Left lung (tissue), 10 donors: ENCODE data around the gene DUS1L. TPM values are rescaled to one million over a fixed set of nuclear protein-coding genes. Genes with fewer than 3 reads are reported as not detected.

Experiments used
- ATAC-seq: fragments of 200-7000 bp; cut with Tn5 transposase; one replicate; pipeline ENCODE4 v1.9.1; 2020; ENCODE audit warnings: moderate library complexity
- DNase-seq, 4 donors: peaks; one replicate each; pipeline ENCODE4 v3.0.0-alpha.2; 2013 to 2020
- H3K27ac ChIP-seq, 2 donors: fragments of 200-600 bp; sonication (generic) in 1 of 2; one replicate each; pipeline versions ENCODE4 v1.5.0 to v1.8.0; 2020 to 2021
- H3K27me3 ChIP-seq, 2 donors: fragments of 200-600 bp; sonication (generic) in 1 of 2; one replicate each; pipeline versions ENCODE4 v1.5.0 to v1.8.0; 2020 to 2021
- H3K36me3 ChIP-seq, 2 donors: fragments of 200-600 bp; sonication (generic) in 1 of 2; one replicate each; pipeline versions ENCODE4 v1.5.0 to v1.8.0; 2020 to 2021
- H3K4me1 ChIP-seq, 2 donors: fragments of 200-600 bp; one replicate each; pipeline ENCODE4 v1.8.0; 2021
- H3K4me3 ChIP-seq, 2 donors: fragments of 200-600 bp; sonication (generic) in 1 of 2; one replicate each; pipeline versions ENCODE4 v1.5.0 to v1.8.0; 2020 to 2021; ENCODE audit warnings: mild to moderate bottlenecking in 1 of 2
- H3K9me3 ChIP-seq, 2 donors: fragments of 200-600 bp; sonication (generic) in 1 of 2; one replicate each; pipeline versions ENCODE4 v1.5.0 to v1.8.0; 2020 to 2021
- intact Hi-C, 2 donors: fragments of 100-400 bp; cut with DNase I; formaldehyde crosslinking; loops; one replicate each; pipeline versions ENCODE4 v1.11.2 to v1.14.2; 2022
- polyA plus RNA-seq, 6 donors: library from polyadenylated mRNA; unstranded; fragments of 120-200 nt; gene quantifications; one replicate each; pipeline ENCODE4 v1.2.1, GENCODE V29; 2013; ENCODE audit not compliant: insufficient read length in 6 of 6
- total RNA-seq, 2 donors: library from RNA; stranded (reverse); fragmentation: NEBNext Ultra II Directional; extraction: Animal tissue kit (Norgen Biotek cat#: 25700); gene quantifications; one replicate each; pipeline ENCODE4 v1.2.1, GENCODE V29; 2021
- TF ChIP-seq, protein P1 (sequence below), 2 donors: fragments of 200-600 bp; sonication (generic) in 1 of 2; IDR thresholded peaks; one replicate each; pipeline versions ENCODE4 v1.5.0 to v1.8.0; 2021; ENCODE audit warnings: antibody characterized with exemption in 2 of 2
- donor health status: DM: no; HTN: yes; CAD: no.
- donor health status: DM: no; HTN: no; CAD: no.

Gene DUS1L
- total and polyA plus RNA-seq, 8 donors = 55.7 to 103 (median 74.0) TPM

DNA sequence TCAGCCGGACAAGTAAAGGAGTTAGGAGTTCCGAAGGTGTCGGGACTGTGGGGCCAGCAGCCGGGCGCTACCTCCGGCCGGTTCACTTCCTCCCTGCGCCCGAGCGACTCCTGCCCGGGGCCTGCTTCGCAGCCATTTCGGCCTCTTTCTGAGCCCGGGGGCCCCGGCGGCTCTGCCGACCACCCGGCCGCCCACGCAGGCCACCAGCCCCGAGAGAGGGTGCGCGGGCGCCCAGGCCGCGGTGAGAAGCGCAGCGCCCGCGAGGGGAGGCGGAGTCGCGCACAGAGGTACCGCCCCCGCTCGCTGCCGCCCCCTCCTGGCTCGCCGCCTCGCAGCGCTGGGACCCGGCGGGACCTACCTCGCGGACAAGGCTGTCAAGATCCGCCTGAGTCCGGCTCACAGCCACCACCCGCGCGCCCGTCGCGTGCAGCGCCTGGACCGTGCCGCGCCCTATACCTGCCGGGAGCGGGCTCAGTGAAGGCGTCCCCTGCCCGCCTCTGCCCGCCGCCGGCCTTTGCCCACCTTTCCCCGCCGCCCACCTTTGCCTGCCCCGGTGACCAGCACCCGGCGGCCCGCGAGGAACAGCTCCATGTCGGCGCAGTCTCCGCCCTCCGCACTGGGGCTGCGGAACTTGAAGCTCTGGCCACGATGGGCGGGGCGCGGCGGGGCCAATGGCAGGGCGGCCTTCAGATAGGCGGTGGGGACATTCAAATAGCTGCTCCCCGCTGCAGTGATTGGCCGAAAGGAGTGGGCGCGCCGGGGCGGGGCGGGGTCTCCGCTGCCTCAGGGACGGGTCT, 28.3 kb downstream of the DUS1L start, which contains the start of gene DCXR:
DCXR (minus strand) TSS at position 606 of the 797 bp plus-strand sequence; CDS start at position 591, 15 bp downstream.
- peak; percentile 94 to 99 (median 96) for DNase-seq
- ATAC-seq = peak; percentile 98
- H3K27ac ChIP-seq = peak within 1 kb of the TSS; percentile 96
- peak within 1 kb of the TSS; percentile 67 to 78 for H3K4me3 ChIP-seq
- TF ChIP-seq, protein P1, sequence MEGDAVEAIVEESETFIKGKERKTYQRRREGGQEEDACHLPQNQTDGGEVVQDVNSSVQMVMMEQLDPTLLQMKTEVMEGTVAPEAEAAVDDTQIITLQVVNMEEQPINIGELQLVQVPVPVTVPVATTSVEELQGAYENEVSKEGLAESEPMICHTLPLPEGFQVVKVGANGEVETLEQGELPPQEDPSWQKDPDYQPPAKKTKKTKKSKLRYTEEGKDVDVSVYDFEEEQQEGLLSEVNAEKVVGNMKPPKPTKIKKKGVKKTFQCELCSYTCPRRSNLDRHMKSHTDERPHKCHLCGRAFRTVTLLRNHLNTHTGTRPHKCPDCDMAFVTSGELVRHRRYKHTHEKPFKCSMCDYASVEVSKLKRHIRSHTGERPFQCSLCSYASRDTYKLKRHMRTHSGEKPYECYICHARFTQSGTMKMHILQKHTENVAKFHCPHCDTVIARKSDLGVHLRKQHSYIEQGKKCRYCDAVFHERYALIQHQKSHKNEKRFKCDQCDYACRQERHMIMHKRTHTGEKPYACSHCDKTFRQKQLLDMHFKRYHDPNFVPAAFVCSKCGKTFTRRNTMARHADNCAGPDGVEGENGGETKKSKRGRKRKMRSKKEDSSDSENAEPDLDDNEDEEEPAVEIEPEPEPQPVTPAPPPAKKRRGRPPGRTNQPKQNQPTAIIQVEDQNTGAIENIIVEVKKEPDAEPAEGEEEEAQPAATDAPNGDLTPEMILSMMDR (IDR thresholded peaks at IDR 0.05) = peak; percentile 68 to 77
- H3K9me3 ChIP-seq = no peaks in the 10 kb centered on the region
- H3K4me1 ChIP-seq = peaks cover 13 to 32% of the 10 kb centered on the region in 2 donors
- no peaks in the 10 kb centered on the region for H3K36me3 ChIP-seq
- H3K27me3 ChIP-seq = peaks cover 0 to 6% of the 10 kb centered on the region in 2 donors
- intact Hi-C loops = no loop called here

DNA sequence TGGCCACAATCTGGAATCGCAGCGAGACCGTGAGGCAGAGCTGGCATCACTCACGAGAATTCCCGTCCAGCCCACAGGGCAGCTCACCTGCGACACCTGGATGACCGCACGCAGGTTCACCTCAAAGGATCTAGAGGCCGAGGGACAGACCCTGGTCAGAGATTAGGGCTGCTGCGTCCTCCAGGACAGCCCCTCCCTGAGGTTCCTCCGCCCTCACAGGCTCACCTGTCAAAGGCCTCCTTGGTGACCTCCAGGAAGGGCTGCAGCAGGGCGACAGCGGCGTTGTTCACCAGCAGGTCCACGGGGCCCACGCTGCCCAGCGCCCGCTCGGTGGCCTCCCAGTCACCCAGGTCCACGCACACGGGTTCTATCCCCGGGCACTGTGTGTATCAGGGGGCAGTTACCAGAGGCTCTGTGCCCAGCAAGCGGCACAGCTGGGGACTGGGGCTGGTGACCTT, 28.9 kb downstream of the DUS1L start:
- DNase-seq (no peak), ATAC-seq (no peak)
- Histone ChIP-seq H3K27ac (peak overlapping the region; percentile 96), H3K4me3 (peak overlapping the region; percentile 67 to 78), H3K36me3 (no peaks in the 10 kb centered on the region), H3K9me3 (no peaks in the 10 kb centered on the region), H3K4me1 (peaks cover 13 to 38% of the 10 kb centered on the region in 2 donors), H3K27me3 (peaks cover 0 to 12% of the 10 kb centered on the region in 2 donors)
- TF ChIP-seq, protein P1 (IDR thresholded peaks at IDR 0.05) = no peak
- intact Hi-C loops = no loop called here

DNA sequence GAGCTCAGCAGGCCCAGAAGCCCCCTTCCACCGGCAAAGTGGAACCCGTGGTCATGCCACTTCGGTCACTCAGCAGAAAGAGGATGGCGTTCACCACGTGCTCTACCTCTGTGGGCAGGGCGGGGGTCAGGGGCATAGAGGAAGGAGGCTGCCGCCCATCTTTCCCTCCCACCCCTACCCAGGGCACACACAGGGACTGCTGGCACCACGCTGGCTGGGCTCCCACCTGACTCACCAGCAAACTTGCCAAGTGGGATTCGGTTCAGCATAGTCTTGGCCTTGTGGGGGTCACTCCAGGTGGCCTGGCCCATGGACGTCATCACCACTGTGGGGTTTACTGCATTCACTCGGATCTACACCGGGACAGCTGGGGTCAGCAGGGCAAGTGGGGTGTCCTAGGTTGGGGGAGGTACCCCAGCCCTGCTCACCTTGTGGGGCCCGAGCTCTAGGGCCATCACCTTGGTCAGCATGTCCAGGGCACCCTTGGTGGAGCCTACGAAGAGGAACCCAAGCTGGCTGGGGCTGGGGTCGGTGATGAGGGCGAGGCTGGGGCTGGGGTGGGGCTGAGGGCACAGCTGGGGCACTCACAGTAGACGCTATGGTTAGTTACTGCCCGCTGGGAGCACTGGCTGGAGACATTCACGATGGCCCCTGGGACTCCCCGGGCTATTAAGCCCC, 29.5 kb downstream of the DUS1L start:
- ATAC-seq (no peak), DNase-seq (no peak)
- intact Hi-C loops = no loop called here
- TF ChIP-seq, protein P1 (IDR thresholded peaks at IDR 0.05) = no peak
- peaks cover 0 to 12% of the 10 kb centered on the region in 2 donors for H3K27me3 ChIP-seq
- no peaks in the 10 kb centered on the region for H3K9me3 ChIP-seq
- H3K4me1 ChIP-seq = peaks cover 13 to 40% of the 10 kb centered on the region in 2 donors
- no peak overlapping the region for H3K27ac ChIP-seq
- no peaks in the 10 kb centered on the region for H3K36me3 ChIP-seq
- peak overlapping the region; percentile 67 to 78 for H3K4me3 ChIP-seq

DNA sequence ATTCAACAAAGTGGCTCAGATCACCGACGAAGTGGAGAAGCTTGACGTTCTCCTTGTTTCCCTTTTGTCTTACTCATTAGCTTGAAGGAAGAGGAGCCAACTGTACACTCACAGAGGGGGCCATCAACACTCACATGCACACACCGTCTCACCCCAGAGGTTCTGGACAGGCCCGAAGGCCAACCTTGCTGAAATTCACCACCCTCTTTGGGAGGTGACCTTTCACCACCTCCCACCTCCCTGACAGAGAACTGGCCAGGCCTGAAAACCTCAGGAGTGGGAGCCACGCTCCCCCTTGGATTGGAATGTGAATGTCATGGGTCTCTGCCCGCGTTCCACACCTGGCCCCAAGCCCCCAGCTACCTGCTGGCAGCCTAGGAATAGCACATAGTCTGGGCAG, 30.1 kb downstream of the DUS1L start:
- intact Hi-C loops = no loop called here
- ATAC-seq (no peak), DNase-seq (no peak)
- Histone ChIP-seq H3K4me3 (no peak overlapping the region), H3K27ac (no peak overlapping the region), H3K4me1 (peaks cover 13 to 46% of the 10 kb centered on the region in 2 donors), H3K36me3 (no peaks in the 10 kb centered on the region), H3K27me3 (peaks cover 0 to 12% of the 10 kb centered on the region in 2 donors), H3K9me3 (no peaks in the 10 kb centered on the region)
- TF ChIP-seq, protein P1 (IDR thresholded peaks at IDR 0.05) = no peak
